ENCODE data around the gene KCNK3. TPM values are rescaled to one million over a fixed set of nuclear protein-coding genes. Genes with fewer than 3 reads are reported as not detected.

The KCNK3 gene
- total RNA-seq, 4 donors from 2014 or later, result 2.0 to 13.9 (median 9.8) TPM

DNA sequence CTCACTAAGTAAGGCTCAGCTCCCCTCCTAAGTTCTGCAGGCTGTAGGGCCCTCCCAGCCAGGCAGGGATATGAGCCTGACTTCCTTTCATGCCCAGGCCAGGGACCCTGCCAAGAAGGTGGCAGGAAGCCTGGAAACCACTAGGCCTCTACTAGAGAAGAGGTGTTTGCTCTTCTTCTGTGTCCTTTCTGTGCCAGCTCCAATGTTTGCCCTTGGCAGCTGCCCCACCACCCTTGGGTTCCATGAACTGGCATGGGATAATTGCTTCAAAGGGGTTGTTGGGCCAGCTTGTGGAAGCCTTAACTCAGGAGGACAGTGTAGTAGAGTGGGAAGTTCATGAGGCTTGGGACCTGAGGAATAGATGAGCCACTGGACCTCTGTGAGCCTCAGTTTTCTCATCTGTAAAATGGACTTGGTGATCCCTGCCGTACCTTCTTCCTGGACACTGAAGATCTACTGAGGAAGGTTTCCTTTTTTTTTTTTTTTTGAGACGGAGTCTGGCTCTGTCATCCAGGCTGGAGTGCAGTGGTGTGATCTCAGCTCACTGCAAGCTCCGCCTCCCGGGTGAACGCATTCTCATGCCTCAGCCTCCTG lies 75.5 kb downstream of the KCNK3 start:
- 92 to 100% methylated on average over 1 to 5 of the region's 5 CpGs for WGBS, 2 donors (ENCODE audit: low coverage in 1 of 2)

DNA sequence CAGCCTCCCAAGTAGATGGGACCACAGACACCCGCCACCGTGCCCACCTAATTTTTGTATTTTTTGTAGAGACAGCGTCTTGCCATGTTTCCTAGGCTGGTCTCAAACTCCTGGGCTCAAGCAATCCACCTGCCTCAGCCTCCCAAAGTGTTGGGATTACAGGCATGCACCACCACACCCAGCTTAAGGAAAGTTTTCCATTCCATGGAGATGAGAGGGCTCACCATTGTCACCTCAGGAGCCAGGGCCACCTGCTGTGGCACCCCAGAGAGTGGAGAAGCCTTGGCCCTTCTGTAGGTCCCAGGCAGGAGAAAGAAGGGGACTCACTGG lies 76.2 kb downstream of the KCNK3 start:
- H3K27me3 ChIP-seq, result no peaks in the 10 kb centered on the region
- H3K4me1 ChIP-seq, result peaks cover 14 to 91% (median 64%) of the 10 kb centered on the region in 3 donors
- ATAC-seq, result no peak
- no peaks in the 10 kb centered on the region for H3K9me3 ChIP-seq
- WGBS, 2 donors (ENCODE audit: low coverage in 1 of 2), result 100% methylated on average over 1 of the region's 3 CpGs; no CpG with 5 or more reads in 1 of the 2 donors
- H3K27ac ChIP-seq, result peak overlapping the region in 3 of 4 donors; percentile 80 to 95 (median 82)
- H3K4me3 ChIP-seq, result no peak overlapping the region
- TF ChIP-seq CTCF (IDR thresholded peaks at IDR 0.05) (no peak), EP300 (IDR thresholded peaks at IDR 0.05) (no peak), POLR2AphosphoS5 (IDR thresholded peaks at IDR 0.05) (no peak), POLR2A (IDR thresholded peaks at IDR 0.05) (no peak)
- no peaks in the 10 kb centered on the region for H3K36me3 ChIP-seq

More for the DNA sequence above, 75.5 kb downstream of the KCNK3 start:
- no peak for ATAC-seq
- Histone ChIP-seq H3K27me3 (no peaks in the 10 kb centered on the region), H3K36me3 (no peaks in the 10 kb centered on the region), H3K27ac (peak overlapping the region in 2 of 4 donors; percentile 82 to 95), H3K4me3 (no peak overlapping the region), H3K4me1 (peaks cover 14 to 91% (median 65%) of the 10 kb centered on the region in 3 donors), H3K9me3 (no peaks in the 10 kb centered on the region)
- TF ChIP-seq POLR2A (IDR thresholded peaks at IDR 0.05) (no peak), POLR2AphosphoS5 (IDR thresholded peaks at IDR 0.05) (no peak), EP300 (IDR thresholded peaks at IDR 0.05) (no peak), CTCF (IDR thresholded peaks at IDR 0.05) (no peak)

GRCh38 chr2:26769089-26769761 lies 76.7 kb downstream of the KCNK3 start:
- no peaks in the 10 kb centered on the region for H3K27me3 ChIP-seq
- peaks cover 0 to 3% of the 10 kb centered on the region in 2 donors for H3K36me3 ChIP-seq
- TF ChIP-seq POLR2AphosphoS5 (IDR thresholded peaks at IDR 0.05) (peak; percentile 50), CTCF (IDR thresholded peaks at IDR 0.05) (no peak), EP300 (IDR thresholded peaks at IDR 0.05) (no peak), POLR2A (IDR thresholded peaks at IDR 0.05) (peak in 1 of 2 donors; percentile 9)
- no peak overlapping the region for H3K4me3 ChIP-seq
- peak; percentile 71 for ATAC-seq
- WGBS, 2 donors (ENCODE audit: low coverage in 1 of 2), result 40% methylated on average over 1 of the region's 14 CpGs; no CpG with 5 or more reads in 1 of the 2 donors
- H3K9me3 ChIP-seq, result no peaks in the 10 kb centered on the region
- H3K4me1 ChIP-seq, result peaks cover 14 to 94% (median 64%) of the 10 kb centered on the region in 3 donors
- peak overlapping the region; percentile 13 to 95 (median 81) for H3K27ac ChIP-seq

DNA sequence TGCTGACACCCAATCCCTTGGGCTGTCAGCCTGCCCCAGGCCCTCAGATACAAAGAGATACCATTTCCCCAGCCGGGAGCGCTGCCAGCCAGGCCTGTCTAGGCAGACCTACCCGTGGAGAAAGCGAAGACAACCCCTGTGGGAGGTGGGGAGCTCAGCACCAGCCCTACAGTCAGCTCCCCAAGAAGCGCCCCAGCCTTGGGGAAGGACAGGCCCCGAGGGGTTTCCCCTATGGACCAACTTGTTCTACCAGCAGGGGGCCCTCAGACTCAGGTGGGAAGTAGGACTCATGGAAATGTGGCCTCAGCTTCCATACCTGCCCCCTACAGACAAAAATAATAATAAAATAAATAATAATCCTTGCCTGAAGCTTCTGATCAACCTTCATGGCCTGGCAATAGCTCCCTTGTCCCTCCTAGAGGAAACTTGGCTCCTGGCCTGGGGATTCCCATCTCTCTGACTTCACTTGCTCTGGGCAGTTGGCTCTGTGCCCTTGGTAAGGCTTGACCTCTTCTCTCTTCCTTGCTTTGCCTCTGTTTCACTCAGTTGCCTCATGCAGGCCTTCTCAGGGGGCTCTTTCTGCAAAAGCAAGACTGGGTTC lies 78.6 kb downstream of the KCNK3 start:
- peak; percentile 23 for ATAC-seq
- Histone ChIP-seq H3K27me3 (no peaks in the 10 kb centered on the region), H3K4me1 (peaks cover 14 to 85% (median 54%) of the 10 kb centered on the region in 3 donors), H3K4me3 (no peak overlapping the region), H3K27ac (peak overlapping the region; percentile 11 to 95 (median 81)), H3K9me3 (no peaks in the 10 kb centered on the region), H3K36me3 (peaks cover 0 to 22% of the 10 kb centered on the region in 2 donors)
- WGBS, 2 donors (ENCODE audit: low coverage in 1 of 2), result 80% methylated on average over 2 of the region's 6 CpGs; no CpG with 5 or more reads in 1 of the 2 donors
- TF ChIP-seq POLR2A (IDR thresholded peaks at IDR 0.05) (no peak), EP300 (IDR thresholded peaks at IDR 0.05) (no peak), CTCF (IDR thresholded peaks at IDR 0.05) (peak in 2 of 4 experiments; percentile 21 to 28), POLR2AphosphoS5 (IDR thresholded peaks at IDR 0.05) (peak; percentile 63)

Data from gastroesophageal sphincter (tissue), 4 donors.